ENCODE measurements around the gene ZNF565. TPM values are rescaled to one million over a fixed set of nuclear protein-coding genes. Genes with fewer than 3 reads are reported as not detected.

Gene ZNF565
- total and polyA plus RNA-seq, 2 of the 13 experiments (the other 11 are each of a cell fraction or from before 2014, with no cell fraction given), result 1.8 to 5.2 TPM

DNA sequence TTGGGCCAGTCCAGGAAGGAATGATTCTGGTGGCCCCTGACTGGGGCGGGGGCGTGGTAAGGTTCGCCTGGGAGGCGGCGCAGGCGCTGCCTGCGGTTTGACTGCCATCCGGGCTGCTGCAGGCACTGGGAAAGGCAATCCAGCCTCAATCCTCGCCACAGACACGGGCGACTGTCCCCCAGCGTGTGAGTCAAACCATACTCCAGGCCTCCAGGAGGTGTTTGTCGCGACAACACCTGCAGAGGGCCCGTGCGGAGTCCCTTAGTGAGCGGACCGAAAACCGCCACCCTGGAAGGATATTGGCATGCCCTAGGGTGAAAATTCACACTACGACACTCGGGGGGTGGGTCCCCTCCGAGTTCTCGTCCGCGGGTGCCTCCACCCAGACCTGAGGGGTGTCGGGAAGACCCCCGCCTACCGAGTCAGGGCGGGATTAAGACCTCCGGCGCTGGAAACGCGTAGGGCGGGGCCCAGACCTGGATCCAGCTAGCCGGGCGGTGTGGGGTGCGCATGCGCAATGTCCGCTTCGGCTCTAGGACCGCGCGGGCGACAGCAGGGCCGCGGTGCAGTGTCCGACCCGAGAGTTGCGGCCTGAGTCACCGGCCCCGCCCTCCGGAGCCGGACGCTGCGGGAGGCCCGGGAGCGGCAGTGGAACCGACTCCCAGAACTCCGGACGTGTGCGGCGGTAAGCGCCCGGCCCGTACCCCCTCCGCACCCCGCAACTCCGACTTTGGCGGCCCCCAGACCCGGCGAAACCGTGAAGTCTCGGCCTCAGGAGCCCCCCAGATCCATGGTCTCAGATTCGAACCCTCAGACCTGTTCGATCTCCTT, 74.8 kb downstream of the ZNF565 start, which contains the start of gene CAPNS1 (continued):
- TF ChIP-seq, protein P1, sequence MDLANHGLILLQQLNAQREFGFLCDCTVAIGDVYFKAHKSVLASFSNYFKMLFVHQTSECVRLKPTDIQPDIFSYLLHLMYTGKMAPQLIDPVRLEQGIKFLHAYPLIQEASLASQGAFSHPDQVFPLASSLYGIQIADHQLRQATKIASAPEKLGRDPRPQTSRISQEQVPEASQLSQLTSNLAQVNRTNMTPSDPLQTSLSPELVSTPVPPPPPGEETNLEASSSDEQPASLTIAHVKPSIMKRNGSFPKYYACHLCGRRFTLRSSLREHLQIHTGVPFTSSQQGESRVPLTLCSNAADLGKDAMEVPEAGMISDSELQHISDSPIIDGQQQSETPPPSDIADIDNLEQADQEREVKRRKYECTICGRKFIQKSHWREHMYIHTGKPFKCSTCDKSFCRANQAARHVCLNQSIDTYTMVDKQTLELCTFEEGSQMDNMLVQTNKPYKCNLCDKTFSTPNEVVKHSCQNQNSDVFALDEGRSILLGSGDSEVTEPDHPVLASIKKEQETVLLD (CRISPR knock-in tag; IDR thresholded peaks at IDR 0.05; ENCODE audit: low read depth), result peak; percentile 69; the same call in 1 of the 2 replicates
- no peak for TF ChIP-seq MAFG (CRISPR knock-in tag; IDR thresholded peaks at IDR 0.05)
- TF ChIP-seq ZNF749 (CRISPR knock-in tag; IDR thresholded peaks at IDR 0.05; ENCODE audit: borderline replicate concordance), result no peak
- TF ChIP-seq ZNF605 (CRISPR knock-in tag; IDR thresholded peaks at IDR 0.05), result peak; percentile 67
- TF ChIP-seq, protein P2, sequence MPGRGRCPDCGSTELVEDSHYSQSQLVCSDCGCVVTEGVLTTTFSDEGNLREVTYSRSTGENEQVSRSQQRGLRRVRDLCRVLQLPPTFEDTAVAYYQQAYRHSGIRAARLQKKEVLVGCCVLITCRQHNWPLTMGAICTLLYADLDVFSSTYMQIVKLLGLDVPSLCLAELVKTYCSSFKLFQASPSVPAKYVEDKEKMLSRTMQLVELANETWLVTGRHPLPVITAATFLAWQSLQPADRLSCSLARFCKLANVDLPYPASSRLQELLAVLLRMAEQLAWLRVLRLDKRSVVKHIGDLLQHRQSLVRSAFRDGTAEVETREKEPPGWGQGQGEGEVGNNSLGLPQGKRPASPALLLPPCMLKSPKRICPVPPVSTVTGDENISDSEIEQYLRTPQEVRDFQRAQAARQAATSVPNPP (CRISPR knock-in tag; IDR thresholded peaks at IDR 0.05), result no peak
- TF ChIP-seq GLI4 (CRISPR knock-in tag; IDR thresholded peaks at IDR 0.05; ENCODE audit: borderline replicate concordance), result no peak
- no peak for TF ChIP-seq CC2D1A (CRISPR knock-in tag; IDR thresholded peaks at IDR 0.05)
- peak; percentile 91; the same call in 1 of the 2 replicates for TF ChIP-seq NFKB2 (CRISPR knock-in tag; IDR thresholded peaks at IDR 0.05; ENCODE audit: borderline replicate concordance)
- TF ChIP-seq, protein P3, sequence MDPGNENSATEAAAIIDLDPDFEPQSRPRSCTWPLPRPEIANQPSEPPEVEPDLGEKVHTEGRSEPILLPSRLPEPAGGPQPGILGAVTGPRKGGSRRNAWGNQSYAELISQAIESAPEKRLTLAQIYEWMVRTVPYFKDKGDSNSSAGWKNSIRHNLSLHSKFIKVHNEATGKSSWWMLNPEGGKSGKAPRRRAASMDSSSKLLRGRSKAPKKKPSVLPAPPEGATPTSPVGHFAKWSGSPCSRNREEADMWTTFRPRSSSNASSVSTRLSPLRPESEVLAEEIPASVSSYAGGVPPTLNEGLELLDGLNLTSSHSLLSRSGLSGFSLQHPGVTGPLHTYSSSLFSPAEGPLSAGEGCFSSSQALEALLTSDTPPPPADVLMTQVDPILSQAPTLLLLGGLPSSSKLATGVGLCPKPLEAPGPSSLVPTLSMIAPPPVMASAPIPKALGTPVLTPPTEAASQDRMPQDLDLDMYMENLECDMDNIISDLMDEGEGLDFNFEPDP (CRISPR knock-in tag; conservative IDR thresholded peaks at IDR 0.05), result no peak
- TF ChIP-seq SMAD3 (CRISPR knock-in tag; IDR thresholded peaks at IDR 0.05), result peak; percentile 36; the same call in 1 of the 2 replicates
- TF ChIP-seq RFX3 (CRISPR knock-in tag; IDR thresholded peaks at IDR 0.05), result no peak
- TF ChIP-seq ZNF781 (CRISPR knock-in tag; IDR thresholded peaks at IDR 0.05; ENCODE audit: borderline replicate concordance, not compliant biosample characterization), result peak; percentile 47
- TF ChIP-seq, protein P4, sequence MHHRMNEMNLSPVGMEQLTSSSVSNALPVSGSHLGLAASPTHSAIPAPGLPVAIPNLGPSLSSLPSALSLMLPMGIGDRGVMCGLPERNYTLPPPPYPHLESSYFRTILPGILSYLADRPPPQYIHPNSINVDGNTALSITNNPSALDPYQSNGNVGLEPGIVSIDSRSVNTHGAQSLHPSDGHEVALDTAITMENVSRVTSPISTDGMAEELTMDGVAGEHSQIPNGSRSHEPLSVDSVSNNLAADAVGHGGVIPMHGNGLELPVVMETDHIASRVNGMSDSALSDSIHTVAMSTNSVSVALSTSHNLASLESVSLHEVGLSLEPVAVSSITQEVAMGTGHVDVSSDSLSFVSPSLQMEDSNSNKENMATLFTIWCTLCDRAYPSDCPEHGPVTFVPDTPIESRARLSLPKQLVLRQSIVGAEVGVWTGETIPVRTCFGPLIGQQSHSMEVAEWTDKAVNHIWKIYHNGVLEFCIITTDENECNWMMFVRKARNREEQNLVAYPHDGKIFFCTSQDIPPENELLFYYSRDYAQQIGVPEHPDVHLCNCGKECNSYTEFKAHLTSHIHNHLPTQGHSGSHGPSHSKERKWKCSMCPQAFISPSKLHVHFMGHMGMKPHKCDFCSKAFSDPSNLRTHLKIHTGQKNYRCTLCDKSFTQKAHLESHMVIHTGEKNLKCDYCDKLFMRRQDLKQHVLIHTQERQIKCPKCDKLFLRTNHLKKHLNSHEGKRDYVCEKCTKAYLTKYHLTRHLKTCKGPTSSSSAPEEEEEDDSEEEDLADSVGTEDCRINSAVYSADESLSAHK (CRISPR knock-in tag; IDR thresholded peaks at IDR 0.05; ENCODE audit: borderline replicate concordance), result no peak
- no peak for TF ChIP-seq ZNF530 (CRISPR knock-in tag; IDR thresholded peaks at IDR 0.05; ENCODE audit: low read depth)
- TF ChIP-seq, protein P5, sequence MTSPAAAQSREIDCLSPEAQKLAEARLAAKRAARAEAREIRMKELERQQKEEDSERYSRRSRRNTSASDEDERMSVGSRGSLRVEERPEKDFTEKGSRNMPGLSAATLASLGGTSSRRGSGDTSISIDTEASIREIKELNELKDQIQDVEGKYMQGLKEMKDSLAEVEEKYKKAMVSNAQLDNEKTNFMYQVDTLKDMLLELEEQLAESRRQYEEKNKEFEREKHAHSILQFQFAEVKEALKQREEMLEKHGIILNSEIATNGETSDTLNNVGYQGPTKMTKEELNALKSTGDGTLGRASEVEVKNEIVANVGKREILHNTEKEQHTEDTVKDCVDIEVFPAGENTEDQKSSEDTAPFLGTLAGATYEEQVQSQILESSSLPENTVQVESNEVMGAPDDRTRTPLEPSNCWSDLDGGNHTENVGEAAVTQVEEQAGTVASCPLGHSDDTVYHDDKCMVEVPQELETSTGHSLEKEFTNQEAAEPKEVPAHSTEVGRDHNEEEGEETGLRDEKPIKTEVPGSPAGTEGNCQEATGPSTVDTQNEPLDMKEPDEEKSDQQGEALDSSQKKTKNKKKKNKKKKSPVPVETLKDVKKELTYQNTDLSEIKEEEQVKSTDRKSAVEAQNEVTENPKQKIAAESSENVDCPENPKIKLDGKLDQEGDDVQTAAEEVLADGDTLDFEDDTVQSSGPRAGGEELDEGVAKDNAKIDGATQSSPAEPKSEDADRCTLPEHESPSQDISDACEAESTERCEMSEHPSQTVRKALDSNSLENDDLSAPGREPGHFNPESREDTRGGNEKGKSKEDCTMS (CRISPR knock-in tag; conservative IDR thresholded peaks at IDR 0.05), result no peak
- TF ChIP-seq RBAK (CRISPR knock-in tag; IDR thresholded peaks at IDR 0.05), result no peak
- TF ChIP-seq TBL1XR1 (IDR thresholded peaks at IDR 0.05; ENCODE audit: borderline replicate concordance, low read length, partially characterized antibody), result no peak
- no peak for TF ChIP-seq HDAC6 (IDR thresholded peaks at IDR 0.05; ENCODE audit: low read depth, low read length)
- peak; percentile 76 for TF ChIP-seq HDAC1 (CRISPR knock-in tag; IDR thresholded peaks at IDR 0.05)
- peak; percentile 42; the same call in 1 of the 2 replicates for TF ChIP-seq BCL6 (CRISPR knock-in tag; IDR thresholded peaks at IDR 0.05)

Data from HepG2 (cell line).